Inflammatory macrophage treated with lipopolysaccharide for 1 hour (primary cell): ENCODE data around the gene QKI.
"Not testable (repeated sequence)": the region's sequence is repeated elsewhere in the genome, so short reads cannot be mapped to it uniquely, and the experiment has no call there.

Experiments used
- DNase-seq, 2 donors: peaks; one replicate each; pipeline ENCODE4 v3.0.0-alpha.2; 2020 to 2022

Gene QKI

DNA sequence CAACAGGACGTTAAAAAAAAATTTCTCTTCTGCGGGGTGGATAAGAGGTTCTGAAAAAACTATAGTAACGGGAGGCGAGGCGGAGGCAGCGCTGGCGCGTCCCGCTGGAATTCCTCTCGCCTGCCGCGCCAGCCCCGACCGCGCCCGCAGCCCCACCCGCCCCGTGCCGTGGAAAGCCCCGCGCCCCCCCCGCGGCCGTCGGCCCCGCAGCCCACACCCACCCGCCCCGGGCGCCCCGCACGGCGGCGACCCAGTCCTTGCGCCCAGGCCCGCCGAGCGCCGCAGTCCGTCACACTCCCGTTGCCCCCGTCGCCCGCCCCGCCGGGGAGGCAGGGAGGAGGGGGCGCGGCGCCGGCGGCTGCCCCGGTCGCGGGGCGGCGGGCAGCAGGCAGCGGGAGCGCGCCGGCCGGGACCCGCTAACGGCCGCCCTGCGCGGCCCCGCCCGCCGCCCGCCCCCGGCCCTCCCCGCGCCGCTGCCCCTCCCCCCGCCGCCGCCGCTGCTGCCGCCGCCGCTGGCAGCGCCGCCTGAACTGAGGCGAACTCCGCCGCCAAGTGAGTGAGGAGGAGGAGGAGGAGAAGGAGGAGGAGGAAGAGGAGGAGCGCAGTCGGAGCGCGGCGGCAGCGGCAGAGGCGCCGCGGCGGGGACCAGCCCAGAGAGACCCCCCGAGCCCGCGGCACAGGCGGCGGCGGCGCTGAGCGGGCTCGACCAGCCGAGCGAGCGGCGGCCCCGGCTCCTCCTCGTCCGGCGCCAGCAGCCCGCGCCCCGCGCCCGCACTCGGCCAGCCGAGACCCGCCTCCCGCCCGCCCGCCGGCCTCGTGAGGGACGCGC, at the start of gene QKI:
Gene QKI (plus strand): TSS at position 602 of the 829 bp plus-strand sequence. CDS start 476 bp downstream, outside the sequence.
- peak; percentile 66 to 96 for DNase-seq

DNA sequence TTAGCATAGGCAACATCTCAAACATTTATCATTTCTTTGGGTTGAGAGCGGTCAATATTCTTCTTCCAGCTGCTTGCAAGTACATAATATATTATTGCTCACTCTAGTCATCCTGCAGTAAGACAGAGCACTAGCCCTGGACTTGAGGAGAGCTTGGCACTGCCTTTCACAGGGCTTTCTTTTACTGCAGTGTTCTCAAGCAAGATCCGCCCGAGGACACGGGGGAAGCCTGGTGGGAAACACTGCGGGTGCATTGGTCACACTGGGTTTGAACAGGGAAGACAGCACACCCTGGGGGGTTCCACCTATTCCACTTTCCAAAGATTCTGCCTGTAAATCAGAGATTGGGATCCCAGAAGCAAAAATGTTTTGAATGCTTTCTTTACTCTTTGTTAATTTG, 48.2 kb upstream of the QKI start:
- DNase-seq, result no peak

DNA sequence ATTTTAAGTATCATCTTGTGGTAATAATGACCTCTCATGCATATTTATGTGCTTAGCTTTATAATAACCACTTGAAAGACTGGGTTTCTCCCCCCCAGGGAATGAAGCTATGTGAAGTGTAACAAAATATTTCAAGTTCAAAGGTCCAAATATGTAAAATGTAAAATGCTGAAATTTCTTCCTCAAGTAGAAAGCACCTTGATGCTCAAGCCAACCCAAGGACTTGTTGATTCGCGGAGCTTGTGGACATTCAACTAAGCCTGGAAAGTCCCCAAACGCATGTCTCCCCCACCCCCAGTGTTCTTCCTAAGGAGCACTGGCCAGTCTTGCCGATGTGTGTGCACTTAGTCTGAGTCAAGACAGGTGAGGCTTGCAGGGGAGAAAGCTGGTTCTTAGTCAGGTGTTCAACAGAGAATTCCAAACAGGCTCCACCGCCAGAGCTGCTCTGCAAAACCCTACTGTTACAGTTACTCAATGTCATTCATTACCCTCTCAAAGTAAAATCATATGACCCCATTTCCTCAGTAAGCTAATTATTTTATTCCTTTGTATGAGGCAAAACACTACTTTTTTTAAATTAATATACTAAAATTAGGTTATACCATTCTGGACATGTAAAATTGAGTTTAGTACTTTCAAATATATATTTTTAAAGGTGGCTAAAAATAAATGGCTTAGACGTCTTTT, 46.9 kb upstream of the QKI start:
- no peak for DNase-seq

DNA sequence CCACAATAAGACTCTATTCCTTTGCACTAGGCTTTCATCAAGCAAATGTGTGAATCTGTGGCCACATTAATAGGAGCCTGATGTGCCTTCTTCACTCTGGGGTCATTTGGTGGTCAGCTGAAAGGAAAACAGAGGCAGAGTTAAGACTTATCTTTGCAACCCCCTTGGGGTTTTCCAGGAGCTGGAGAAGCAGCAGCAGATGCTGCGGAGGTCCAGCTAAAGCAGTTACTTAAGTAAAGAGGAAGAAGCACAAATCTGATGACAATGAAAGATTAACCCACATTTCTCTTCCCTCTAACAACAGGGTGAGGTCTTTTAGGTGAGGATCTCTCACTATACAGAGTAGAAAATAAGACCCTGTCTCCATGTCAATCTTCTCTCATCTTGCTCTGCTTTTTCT, 45.4 kb upstream of the QKI start:
- DNase-seq, result peak in 1 of 2 donors; percentile 24

DNA sequence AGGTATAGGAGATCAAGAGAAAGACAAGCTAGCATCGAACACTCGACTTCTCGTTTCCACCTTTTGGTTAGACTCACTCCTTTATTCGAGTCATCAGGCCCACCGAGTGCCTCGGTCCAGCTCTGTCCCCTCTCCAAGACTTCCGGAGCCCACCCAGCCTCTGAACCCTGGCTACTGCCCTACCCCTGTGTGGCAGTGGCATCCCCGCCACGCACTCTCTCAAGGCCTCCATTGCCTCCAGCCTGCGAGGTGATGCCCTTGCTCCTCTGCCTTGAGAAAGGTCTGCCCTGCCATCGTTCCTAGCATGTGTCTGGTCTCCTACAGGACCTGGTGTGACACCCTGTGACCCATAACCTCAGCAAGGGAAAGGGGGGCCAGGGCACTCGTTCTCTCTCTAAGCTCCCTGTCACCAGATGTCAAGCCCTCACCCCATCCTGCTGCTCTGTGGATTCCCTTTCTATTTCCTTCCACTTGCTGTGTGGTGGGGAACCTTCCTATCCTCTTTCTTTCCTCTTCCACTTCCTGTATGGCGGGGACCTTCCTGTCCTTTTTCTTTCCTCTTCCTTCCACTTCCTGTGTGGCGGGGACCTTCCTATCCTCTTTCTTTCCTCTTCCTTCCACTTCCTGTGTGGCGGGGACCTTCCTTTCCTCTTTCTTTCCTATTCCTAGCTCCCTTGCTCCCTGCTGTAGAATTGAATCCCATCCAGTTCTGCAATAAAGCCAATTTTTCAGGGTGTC, 44.7 kb upstream of the QKI start:
- no peak for DNase-seq

DNA sequence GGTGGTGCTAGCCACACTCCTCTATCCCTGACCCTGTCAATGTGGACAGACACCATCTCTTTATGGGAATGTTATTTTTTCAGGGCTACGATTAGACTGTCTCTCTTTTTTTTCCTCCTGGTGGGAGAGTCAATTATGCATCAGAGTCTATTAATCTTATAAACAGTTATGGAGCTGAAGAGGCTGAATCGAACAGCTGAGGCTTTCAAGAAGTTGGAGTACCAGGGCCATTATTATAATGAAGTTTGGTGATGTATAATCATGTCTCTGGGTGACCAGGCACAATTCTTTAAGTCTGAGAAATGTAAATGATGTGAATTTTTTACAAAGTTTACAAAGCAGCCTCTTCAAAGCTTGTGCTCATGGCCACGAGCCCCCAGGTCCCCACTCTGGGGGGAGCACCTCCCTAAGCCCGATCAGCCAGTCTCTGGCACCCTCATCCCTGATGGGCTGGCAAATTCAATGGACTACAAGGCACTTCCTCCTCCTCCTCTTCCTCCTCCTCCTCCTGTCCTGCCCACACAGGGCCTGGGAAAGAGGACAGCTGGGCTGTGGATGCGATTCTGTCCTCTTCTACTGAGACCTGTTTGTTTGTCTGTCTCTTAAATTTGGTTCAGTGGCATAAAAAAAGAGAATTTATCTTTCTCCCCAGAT, 43.9 kb upstream of the QKI start:
- no peak for DNase-seq

DNA sequence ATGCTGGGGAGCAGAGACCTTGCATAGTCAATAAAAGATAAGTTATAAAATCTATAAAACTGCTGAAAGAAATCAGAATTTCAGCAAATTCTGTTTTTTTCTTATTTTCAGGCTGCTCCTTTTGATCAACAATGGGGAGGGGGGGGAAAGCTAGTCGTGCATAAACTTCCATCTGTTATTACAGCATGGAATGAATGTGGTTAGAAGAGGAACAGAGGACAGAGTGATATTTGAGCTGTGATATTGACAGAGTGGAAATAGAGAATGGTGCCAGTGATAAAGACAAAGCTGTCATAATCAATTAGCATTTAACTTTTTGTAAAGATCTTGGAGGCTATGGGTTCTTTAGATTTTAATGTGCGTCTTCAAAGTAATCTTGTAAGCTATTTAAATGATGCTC, 43.4 kb upstream of the QKI start:
- no peak for DNase-seq

DNA sequence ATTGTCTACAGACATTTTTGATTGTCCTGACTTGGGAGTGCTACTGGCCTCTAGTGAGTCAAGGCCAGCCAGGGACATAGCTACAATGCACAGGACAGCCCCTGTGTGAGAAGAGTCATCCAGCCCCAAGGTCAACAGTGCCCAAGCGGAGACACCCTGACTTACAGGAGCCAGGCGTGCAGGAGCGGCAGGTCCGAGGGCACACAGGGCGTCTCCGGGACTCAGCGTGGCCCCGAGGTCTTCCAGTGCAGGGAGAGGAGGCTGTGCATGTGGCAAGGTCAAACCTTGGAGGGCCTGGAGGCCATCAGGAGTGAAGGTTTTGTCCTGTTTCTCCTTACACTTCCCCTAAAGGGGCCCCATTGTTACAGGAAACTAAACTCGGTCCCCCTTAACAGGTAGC, 41.3 kb upstream of the QKI start:
- DNase-seq, result no peak

DNA sequence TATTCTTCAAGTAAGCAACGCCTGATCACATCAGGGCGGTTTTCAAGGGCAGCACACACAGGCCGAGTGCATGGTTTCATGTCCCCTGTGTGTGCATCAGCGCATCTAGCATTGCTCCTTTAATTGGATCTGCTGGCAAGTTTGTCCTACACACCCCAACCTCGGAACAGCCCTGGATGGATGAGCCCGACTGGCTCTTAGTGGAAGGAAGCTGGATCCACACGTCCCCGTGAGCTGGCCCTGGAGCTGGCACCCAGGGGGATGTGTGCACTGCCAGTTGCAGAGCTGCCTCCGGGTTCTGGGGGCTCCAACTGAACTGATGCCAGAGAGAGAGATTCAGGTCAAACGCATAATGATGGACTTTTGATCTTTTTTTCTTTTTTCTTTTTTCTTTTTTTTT, 39.2 kb upstream of the QKI start:
- no peak for DNase-seq

DNA sequence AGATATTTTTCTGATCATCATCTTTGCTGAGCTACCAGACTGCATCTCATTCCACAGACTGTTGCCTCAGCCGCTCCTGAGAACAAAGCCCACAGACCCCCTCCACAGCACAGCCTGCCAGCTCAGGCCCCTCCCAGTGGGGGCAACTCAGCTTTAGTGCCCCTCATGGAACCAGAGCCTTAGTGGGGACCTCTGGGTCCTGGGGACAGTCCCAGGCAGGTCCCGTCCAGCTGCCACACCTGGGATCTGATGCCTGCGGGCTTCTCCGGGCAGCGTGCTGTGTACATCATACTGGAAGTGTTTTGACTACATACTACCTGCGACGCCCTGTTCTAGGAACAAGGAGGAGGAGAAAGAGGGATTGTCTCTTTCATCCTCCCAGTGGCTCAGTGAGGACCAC, 38.3 kb upstream of the QKI start:
- DNase-seq, result no peak

DNA sequence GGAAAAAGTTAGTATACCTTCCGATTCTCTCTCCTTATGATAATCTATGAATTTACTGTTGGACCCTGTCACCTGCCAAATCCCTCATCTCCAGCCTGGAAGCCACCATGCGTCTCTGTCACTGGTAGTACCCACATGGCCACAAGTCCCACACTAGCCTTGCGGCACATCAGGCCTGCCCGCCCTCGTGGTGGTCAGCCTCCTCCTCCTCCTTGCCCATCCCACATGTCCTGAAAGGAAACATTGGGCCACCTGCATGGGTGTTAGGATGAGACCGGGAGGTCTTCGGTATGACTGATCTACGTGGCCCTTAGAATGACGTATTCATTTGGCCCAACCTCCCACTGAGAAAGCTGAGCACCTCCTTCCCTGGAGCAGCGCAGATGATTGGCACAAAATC, 37.0 kb upstream of the QKI start:
- DNase-seq, result no peak

DNA sequence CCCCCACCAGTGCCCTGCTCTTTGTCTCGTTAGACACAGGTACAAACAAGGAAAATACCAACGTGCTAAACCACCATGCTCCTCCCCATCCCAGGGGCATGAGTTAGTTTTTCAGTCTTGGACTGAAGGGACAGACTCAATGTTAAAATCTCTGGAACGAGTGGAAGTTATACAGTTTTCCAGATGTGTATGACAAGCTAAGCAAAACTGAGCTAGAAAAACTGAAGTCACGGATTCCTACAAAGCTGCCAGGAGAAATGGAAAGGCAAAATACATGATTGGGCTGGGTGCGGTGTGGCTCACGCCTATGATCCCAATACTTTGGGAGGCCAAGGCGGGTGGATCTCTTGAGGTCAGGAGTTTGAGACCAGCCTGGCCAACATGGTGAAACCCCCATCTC, 34.3 kb upstream of the QKI start:
- no peak for DNase-seq

DNA sequence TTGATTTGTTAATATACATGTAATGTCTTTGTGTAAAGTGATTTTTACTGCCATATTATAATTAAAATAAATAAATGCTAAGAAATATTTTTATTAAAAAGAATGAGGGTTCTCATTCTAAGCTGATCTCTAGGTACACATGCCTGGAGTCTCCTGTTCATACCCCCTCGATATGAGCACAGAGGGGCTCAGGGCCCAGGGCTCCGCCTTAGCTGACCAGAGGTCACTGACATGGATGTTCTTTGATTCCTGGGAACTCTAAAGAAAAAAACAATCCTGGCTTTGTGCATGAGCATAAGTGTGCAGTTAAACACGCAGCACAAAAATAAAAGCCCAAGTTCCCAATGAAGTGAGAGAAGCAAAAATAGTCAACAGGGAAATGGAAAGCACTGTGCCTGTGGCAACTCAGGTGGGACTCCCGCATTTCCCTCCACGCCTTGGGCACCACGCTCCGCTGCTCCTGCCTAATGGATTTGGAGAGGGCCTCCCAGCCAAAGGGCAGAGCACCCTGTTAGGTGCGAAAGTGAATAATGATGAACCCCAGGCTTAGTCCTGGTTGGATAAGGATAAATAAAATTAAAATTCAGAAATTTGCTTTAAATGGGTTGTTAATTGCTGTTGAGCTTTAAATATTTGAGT, 33.3 kb upstream of the QKI start:
- no peak for DNase-seq

DNA sequence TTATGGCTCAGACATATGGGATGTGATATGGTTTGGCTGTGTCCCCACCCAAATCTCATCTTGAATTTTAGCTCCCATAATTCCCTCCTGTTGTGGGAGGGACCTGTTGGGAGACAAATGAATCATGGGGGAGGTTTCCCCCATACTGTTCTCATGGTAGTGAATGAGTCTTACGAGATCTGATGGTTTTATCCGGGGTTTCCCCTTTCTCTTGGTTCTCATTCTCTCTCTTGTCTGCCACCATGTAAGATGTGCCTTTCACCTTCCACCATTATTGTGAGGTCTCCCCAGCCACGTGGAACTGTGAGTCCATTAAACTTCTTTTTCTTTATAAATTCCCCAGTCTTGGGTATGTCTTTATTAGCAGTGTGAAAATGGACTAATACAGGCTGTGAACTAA, 31.1 kb upstream of the QKI start:
- DNase-seq, result not testable (repeated sequence)

DNA sequence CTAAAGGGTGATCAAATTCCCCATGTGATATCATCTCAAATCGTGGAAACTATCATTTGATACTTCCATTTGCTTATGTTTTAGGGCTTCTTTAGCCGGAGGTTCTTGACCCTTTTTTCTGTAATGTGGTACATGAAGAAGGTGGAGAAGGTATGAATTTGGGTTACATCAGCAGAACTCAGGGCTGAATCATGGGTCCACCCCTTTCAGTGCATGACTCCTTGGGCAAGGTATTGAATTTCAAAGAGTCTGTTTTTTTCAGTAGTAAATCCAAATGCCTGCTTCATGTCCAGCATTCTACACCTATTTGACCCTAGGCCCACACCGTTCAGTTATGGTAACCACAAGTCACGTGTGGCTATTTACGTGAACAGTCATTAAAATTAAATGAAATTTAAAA, 30.6 kb upstream of the QKI start:
- DNase-seq, result no peak

DNA sequence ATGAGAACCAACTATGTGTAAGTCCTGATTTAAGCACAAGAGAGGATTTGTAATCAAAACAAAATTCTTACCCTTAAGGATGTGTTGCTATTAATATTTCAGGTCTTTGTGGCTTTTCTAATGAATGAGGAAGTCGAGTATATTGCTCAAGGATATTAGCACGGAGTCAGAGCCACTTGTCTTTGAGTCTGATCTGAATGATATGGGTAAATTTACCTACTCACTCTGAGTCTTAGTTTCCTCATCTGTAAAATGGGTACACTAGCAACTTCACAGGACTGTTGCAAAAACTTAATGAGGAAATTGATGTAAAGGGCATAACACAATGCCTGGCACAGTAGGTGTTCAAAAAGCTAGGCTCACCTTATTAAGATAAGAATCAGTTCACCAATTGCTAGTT, 30.0 kb upstream of the QKI start:
- peak; percentile 46 to 51 for DNase-seq

DNA sequence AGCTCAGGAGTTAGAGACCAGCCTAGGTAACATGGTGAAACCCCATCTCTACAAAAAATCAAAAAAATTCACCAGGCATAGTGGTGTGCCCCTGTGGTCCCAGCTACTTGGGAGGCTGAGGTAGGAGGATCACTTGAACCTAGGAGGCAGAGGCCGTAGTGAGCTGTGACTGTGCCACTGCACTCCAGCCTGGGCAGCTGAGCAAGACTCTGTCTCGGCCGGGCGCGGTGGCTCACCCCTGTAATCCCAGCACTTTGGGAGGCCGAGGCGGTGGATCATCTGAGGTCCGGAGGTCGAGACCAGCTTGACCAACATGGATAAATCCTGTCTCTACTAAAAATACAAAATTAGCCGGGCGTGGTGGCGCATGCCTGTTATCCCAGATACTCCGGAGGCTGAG, 29.0 kb upstream of the QKI start:
- not testable (repeated sequence) for DNase-seq

DNA sequence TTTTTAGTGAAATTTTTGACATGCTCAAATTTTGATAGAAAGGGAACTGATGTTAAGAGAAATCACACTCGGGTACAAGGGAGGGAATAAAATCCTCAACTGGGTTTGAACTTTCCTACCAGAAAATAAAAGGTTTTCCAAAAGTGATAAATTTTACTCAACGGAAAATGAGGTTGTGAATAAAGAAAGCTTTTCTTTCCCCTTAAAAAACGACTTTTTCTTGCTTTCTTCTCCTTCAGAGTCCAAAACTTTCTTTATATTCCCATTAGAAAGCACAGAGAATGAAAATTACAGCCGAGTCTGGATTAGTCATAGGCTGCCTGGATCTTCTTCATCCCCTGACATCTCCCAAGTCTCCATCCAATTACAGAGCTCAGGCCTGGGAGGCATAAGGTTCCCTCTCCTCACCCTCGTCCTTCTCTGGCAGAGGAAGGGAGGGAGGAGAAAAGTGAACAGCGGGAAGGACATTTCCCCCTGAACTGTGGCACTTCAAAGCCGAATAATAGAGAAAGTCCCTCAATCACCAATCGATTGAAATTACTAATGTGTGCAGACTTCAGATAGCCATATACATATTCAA, 28.1 kb upstream of the QKI start:
- no peak for DNase-seq

DNA sequence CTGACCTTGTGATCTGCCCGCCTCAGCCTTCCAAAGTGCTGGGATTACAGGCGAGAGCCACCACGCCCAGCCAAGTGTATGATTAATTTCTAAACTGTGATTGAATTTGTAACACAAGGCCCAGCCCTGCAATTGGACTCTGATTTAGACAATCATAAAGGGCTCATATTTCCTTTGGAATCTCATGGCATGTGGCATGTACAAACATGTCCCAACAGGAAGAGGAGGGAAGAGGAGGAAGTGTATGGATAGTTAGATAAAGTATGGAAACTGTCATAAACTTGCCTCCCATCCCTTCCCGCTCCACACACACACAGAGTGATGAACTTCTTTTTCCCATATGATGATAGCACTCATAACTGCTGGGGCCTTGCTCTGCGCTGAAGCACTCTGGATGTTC, 27.2 kb upstream of the QKI start:
- no peak for DNase-seq

DNA sequence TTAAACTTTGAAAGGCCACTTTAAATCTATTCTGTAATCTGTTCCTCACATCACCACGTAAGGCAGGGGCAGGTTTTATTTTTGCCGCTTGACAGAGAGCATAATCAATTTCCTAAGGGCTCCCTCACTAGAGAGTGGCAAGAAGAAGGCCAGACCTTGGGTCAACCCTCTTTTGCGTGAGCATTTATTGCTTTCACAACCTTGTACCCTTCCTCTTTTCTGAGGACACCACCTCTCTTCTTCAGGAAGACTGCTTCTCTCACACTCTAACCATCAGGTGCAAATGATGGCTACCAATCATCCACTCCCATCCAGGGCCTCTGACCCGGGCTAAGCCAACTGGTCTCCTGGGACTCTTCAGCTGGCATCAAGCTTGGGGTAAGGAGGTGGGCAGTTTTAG, 25.2 kb upstream of the QKI start:
- DNase-seq, result no peak

DNA sequence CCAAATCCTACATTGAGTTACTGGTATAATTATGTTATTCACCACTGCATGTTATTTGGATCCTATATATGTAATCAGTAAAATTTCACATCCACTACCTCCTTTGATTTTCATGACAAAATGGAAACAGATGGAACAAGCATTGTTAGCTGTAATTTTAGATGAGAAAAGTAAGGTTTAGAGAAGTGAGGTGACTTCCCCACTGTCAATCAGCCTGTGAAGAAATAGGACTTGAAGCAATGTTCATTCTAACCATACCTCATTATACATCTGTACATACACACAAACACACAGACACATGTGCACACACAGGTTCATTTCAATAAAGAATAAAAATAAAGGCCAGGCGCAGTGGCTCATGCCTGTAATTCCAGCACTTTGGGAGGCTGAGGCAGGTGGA, 23.7 kb upstream of the QKI start:
- DNase-seq, result no peak

DNA sequence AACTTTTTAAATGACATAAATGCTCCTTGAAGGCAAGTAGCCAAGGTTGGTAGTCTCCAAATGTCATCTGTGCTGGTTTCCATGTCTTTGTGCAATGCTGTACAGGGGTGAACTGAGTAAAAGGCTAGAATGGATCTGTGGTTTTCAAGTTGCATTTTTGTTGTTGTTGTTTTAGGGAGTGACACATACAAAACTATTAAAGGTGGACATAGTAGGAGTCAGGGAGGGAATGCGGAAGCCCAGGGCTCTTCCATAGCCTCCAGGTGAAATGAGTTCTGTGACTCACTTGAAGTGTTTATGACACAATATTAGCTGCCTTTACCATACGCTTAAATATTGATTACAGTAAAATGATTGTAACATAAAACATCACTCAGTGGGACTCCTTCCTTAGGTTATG, 22.5 kb upstream of the QKI start:
- DNase-seq, result no peak
